Left hindlimb (tissue), 1 donor: ENCODE results near the gene LILRB3.
"Not testable (repeated sequence)": the region's sequence is repeated elsewhere in the genome, so short reads cannot be mapped to it uniquely, and the experiment has no call there.

ENCODE experiments used
- DNase-seq: peaks from one replicate; pipeline ENCODE4 v3.0.0-alpha.2; 2018

Gene LILRB3

DNA sequence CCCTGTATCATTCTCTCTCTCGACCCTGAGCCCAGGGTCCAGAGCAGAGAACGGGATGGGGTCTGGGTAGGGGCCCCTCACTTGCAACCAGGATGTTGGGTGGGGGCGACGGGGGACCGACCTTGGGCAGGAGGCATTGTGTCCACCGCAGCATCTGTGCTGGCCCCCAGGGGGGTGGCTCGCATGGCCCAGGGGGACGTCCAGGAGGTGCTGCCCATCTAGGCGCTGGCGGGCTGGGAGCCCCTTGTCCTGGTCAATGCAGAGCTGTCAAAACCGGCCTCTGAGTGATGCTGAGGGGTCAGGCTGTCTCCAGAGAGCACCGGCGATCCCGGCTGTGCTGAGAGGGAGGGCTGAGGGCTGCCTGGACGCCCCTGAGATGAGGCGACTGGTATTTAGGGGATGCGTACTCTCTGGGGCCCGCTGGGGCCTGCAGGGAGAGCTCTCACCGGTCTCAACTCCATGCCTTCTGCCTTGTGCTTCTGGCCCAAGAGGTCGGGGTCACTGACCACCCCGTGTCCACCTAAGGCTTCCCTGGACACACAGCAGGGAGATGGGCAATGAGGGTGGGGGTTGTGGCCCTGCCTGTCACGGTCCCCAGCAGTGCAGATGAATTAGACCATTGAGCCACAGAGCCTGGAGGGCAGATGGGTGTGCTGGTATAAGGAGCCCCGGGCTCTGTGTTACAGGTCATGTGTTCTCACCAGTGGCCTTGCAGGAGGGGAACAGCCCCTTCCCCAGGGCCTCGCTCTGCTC is 13.6 kb downstream of the LILRB3 start:
- DNase-seq: no peak

DNA sequence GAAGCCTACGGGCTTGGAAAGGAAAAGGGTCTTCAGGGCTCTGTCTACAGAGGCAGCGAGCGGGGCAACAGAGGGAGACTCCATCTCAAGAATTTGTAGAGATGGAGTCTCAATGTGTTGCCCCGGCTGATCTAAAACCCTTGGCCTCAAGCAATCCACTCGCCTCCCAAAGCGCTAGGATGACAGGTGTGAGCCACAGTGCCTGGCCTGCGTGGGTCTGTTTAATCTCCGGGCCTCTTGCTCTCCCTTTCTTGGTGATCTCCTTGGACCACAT is 14.1 kb downstream of the LILRB3 start:
- DNase-seq: no peak

- peak; percentile 70 for DNase-seq
These were observed 14.6 kb downstream of the LILRB3 start for GRCh38 chr19:54207983-54208783.

DNA sequence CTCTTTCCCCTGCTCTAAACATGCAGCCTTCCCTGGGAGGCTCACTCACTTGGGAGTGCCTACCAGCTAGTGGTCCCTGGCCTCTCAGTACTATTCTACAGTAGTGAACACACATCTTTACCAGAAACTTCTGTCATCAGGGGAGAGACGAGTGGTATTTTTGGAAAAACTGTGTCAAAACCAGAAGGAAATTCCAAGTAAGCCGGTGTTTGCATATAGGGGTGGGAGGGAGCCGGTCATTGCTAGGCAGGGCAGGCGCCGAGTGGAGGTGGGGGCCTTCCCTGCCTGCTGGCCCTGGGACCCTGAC is 15.2 kb downstream of the LILRB3 start:
- DNase-seq: no peak

DNA sequence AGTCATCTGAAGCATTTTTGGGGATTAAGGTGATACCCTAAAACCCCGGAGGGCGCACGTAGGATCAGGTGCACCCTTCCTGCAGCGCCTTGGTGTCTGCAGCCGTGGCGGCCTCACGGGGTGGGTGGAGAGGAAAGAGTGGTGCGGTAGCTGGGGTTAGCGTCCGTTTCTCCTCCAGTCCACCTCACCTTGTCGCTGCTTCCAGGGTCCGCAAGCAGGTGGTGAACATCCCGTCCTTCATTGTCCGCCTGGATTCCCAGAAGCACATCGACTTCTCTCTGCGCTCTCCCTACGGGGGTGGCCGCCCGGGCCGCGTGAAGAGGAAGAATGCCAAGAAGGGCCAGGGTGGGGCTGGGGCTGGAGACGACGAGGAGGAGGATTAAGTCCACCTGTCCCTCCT is 15.6 kb downstream of the LILRB3 start:
- not testable (repeated sequence) for DNase-seq

GRCh38 chr19:54206831-54207177 is 16.0 kb downstream of the LILRB3 start:
- DNase-seq: no peak

- DNase-seq: no peak
These were observed 16.6 kb downstream of the LILRB3 start for GRCh38 chr19:54206030-54206830.

- no peak for DNase-seq
These were observed 17.9 kb downstream of the LILRB3 start for GRCh38 chr19:54204767-54205468.

DNA sequence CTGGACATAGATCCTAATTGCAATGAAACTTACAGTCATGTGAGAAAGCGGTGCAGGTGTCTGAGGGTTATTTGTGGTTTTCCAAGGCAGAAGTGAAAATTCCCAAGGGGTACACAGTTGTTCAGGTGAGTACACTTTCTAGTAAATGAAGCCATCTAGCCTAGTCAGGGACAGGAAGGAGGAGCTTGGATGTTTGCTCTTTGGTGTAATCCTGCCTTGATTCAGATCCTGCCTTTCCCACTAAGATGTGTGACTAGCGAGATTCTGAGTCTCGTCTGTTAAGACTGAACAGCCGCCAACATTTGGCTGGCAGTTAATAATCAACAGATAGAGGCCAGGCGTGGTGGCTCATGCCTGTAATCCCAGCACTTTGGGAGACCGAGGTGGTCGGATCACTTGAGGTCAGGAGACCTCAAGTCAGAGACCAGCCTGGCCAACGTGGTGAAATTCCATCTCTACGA is 19.6 kb downstream of the LILRB3 start:
- no peak for DNase-seq

- no peak for DNase-seq
These were observed 20.8 kb downstream of the LILRB3 start for GRCh38 chr19:54201980-54202379.

GRCh38 chr19:54201172-54201701 is 21.6 kb downstream of the LILRB3 start:
- no peak for DNase-seq

DNA sequence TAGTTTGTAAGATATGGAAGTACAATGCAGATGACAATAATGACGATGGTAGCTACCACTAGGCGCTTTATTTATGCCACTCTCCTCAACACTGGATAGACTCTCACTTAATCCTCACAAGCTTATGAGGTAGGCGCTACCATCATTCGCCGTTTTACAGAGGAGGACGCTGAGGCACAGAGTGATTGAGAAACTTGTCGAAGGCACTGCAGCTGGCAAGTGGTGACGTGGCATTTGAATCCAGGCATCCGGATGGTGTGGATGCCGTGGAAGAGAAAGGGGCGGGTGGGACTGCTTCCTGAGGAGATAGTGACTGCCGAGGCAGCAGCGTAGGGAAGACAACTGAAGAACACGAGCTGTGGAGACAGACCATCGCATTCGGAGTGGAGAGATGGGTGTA is 23.4 kb downstream of the LILRB3 start:
- DNase-seq: no peak

DNA sequence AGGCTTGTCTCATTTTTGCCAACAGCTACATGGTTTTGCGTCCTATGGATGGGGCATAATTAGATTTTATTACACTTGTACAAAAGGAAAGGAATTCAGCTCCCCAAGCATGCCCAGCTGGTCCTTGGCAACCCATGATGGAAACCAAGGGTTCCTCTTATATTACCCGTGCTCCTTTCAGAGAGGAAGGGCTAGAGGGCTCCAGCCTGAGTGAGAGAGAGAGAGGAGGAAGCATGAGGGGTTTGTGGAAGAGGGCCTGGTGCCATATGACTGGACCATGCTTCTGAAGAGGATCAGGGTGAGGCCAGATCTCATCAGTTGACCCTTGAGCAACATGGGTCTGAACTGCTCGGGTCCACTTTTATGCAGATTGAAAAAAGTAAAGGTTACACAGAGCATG is 25.7 kb downstream of the LILRB3 start:
- no peak for DNase-seq

- no peak for DNase-seq
These were observed 26.3 kb downstream of the LILRB3 start for GRCh38 chr19:54196536-54196935.

DNA sequence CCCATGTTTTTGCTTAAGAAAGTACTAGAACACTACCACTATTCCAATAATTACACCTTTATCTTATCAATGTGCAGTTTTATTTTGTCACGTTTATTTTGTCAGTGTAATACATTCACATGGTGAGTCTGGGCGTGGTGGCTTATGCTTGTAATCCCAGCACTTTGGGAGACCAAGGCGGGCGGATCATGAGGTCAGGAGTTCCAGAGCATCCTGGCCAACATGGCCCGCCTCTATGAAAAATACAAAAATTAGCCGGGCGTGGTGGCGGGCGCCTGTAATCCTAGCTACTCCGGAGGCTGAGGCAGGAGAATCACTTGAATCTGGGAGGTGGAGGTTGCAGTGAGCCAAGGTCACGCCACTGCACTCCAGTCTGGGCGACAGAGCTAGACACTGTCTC is 28.3 kb downstream of the LILRB3 start:
- not testable (repeated sequence) for DNase-seq

DNA sequence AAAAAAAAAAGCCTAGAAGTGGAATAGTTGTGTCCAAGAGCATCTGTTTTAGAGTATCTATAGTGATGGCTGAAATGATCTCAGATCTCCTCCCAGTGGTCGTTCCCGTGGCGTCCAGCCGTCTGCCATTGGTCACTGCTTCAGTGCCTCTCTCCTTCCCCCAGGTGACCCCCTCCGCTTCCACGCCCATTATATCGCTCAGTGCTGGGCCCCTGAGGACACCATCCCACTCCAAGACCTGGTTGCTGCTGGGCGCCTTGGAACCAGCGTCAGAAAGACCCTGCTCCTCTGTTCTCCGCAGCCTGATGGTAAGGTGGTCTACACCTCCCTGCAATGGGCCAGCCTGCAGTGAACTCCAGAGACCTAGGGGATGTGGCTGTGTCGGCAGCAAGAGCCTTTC is 29.8 kb downstream of the LILRB3 start:
- no peak for DNase-seq

DNA sequence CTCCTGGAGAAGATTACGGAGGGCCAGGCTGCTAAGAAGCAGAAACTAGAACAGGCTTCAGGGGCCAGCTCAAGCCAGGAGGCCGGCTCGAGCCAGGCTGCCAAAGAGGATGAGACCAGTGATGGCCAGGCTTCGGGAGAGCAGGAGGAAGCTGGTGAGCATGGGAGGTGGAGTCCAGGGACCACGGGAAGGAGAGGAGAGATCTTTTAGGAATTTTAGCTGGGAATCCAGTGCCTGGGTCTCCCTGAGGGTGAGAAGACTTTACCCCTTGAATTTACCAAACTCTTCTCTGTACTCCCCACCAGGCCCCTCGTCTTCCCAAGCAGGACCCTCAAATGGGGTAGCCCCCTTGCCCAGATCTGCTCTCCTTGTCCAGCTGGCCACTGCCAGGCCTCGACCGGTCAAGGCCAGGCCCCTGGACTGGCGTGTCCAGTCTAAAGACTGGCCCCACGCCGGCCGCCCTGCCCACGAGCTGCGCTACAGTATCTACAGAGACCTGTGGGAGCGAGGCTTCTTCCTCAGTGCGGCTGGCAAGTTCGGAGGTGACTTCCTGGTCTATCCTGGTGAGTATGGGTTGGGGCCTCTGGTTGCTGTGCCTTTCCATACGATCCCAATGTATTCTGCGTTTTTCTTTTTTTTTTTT is 30.9 kb downstream of the LILRB3 start:
- no peak for DNase-seq

DNA sequence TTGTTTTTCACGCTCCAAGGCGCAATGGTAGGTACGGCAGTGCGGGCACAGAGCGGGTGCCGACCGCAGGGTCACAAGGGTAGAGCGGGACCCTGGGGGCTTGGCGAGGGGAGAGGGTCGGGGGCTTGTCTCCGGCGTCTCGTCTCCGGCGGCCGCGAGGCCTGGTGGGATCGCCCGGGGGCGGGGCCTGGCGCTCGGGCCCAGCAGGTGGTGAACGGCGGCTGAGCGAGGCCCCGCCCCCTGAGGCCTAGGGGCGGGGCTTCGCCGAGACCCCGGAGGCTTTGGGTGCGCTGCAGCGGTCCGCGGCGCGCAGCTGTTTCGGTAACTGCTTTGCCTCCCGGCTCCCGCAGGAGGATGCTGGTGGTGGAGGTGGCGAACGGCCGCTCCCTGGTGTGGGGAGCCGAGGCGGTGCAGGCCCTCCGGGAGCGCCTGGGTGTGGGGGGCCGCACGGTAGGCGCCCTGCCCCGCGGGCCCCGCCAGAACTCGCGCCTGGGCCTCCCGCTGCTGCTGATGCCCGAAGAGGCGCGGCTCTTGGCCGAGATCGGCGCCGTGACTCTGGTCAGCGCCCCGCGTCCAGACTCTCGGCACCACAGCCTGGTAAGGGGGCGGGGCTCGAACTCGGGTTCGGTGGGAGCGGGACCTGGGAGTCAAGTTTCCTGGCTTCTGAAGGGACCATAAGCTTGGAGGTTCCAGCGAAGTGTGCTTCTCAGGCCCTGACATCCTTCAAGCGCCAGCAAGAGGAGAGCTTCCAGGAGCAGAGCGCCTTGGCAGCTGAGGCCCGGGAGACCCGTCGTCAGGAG is 31.6 kb downstream of the LILRB3 start, which contains the start of gene TSEN34:
Gene TSEN34, plus strand, starts transcription at position 298 of the 800 bp plus-strand sequence. Its CDS starts 57 bp downstream, at position 355.
- DNase-seq: no peak

- peak; percentile 100 for DNase-seq
These were observed 32.2 kb downstream of the LILRB3 start for GRCh38 chr19:54190503-54191010.

GRCh38 chr19:54189735-54190502 is 32.9 kb downstream of the LILRB3 start:
- peak; percentile 100 for DNase-seq
